ENCODE measurements around the gene VPS26C.

GRCh38 chr21:37292941-37293340 lies 25.8 kb upstream of the VPS26C start:
- TF ChIP-seq, protein P1, sequence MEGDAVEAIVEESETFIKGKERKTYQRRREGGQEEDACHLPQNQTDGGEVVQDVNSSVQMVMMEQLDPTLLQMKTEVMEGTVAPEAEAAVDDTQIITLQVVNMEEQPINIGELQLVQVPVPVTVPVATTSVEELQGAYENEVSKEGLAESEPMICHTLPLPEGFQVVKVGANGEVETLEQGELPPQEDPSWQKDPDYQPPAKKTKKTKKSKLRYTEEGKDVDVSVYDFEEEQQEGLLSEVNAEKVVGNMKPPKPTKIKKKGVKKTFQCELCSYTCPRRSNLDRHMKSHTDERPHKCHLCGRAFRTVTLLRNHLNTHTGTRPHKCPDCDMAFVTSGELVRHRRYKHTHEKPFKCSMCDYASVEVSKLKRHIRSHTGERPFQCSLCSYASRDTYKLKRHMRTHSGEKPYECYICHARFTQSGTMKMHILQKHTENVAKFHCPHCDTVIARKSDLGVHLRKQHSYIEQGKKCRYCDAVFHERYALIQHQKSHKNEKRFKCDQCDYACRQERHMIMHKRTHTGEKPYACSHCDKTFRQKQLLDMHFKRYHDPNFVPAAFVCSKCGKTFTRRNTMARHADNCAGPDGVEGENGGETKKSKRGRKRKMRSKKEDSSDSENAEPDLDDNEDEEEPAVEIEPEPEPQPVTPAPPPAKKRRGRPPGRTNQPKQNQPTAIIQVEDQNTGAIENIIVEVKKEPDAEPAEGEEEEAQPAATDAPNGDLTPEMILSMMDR (IDR thresholded peaks at IDR 0.05; ENCODE audit: low read depth, low read length, poor library complexity, severe bottlenecking), result no peak
- no peak for TF ChIP-seq EZH2phosphoT487 (IDR thresholded peaks at IDR 0.05; ENCODE audit: borderline replicate concordance, low read length)
